K562 (cell line): ENCODE data around the gene AHI1. TPM values are rescaled to one million over a fixed set of nuclear protein-coding genes. Genes with fewer than 3 reads are reported as not detected.
A peak's percentile ranks its signal among the peaks of the same experiment; 100 is the strongest.

ENCODE experiments used
- ATAC-seq: fragments of 200-7000 bp; cut with Tn5 transposase; 3 replicates; pipeline ENCODE4 v1.9.1; 2020; ENCODE audit warnings: moderate library complexity
- BruUV-seq: library from RNA; stranded (reverse); fragments of 400-500 nt; replicated peaks from 2 replicates; lab custom pipeline; 2021; lab: Mats Ljungman, UMichigan
- CTCF ChIA-PET: fragments of 300-600 bp; formaldehyde crosslinking; extraction: SDS; loops from one replicate; lab custom pipeline; 2021; ENCODE audit warnings: low intra/inter-chr PET ratio; lab: Yijun Ruan, JAX
- POLR2A ChIA-PET: fragments of 300-600, 350-650 bp; sonication (Branson Sonifier 250); formaldehyde crosslinking; extraction: SDS; loops from one replicate; lab custom pipeline; 2021; ENCODE audit warnings: antibody characterized with exemption, inconsistent platforms; lab: Yijun Ruan, JAX
- DNase-seq, 4 experiments: peaks; one replicate each; pipeline versions ENCODE4 v3.0.0 to v3.0.0-alpha.2; 2011 to 2018; ENCODE audit warnings: low spot score in 3 of 4, mixed read lengths in 3 of 4; ENCODE audit errors: extremely low read depth in 1 of 4
- FAIRE-seq: peaks from 2 replicates; lab custom pipeline; 2011; peaks lifted over from hg19 to GRCh38; lab: Jason Lieb, UNC
- H2AFZ ChIP-seq: 2 replicates; pipeline ENCODE4 v1.6.0; 2011; ENCODE audit warnings: low read depth, low read length, control low read depth, inconsistent platforms
- H3K27ac ChIP-seq: fragments of 200-600 bp; 3 replicates; pipeline ENCODE4 v1.8.0; 2011; ENCODE audit warnings: low read depth, mild to moderate bottlenecking, control low read depth, inconsistent platforms, low read length, moderate library complexity, mixed read lengths; ENCODE audit errors: extremely low read depth
- H3K27me3 ChIP-seq, 2 experiments: fragments of 300-600 bp in 1 of 2; 2 replicates in 1 of 2; 3 replicates in 1 of 2; pipeline versions ENCODE4 v1.6.0 to v1.8.0; 2011; ENCODE audit warnings: inconsistent platforms in 2 of 2, low read length in 2 of 2, mild to moderate bottlenecking in 1 of 2, mixed read lengths in 1 of 2, moderate library complexity in 1 of 2; ENCODE audit not compliant: control insufficient read depth in 2 of 2, insufficient read depth in 2 of 2
- H3K36me3 ChIP-seq: fragments of 300-600 bp; 3 replicates; pipeline ENCODE4 v1.8.0; 2011; ENCODE audit warnings: mild to moderate bottlenecking, low read length, inconsistent platforms; ENCODE audit not compliant: control insufficient read depth, insufficient read depth
- H3K4me1 ChIP-seq, 2 experiments: fragments of 200-600 bp in 1 of 2; replicated peaks in 1 of 2; 2 replicates in 1 of 2; 3 replicates in 1 of 2; pipeline versions ENCODE4 v1.5.1 to v1.8.0; 2011; ENCODE audit warnings: inconsistent platforms in 2 of 2, low read length in 2 of 2, mild to moderate bottlenecking in 1 of 2, mixed read lengths in 1 of 2, moderate library complexity in 1 of 2; ENCODE audit not compliant: control insufficient read depth in 2 of 2, insufficient read depth in 2 of 2
- H3K4me2 ChIP-seq: 2 replicates; pipeline ENCODE4 v1.6.1; 2011; ENCODE audit warnings: low read length, control low read depth, inconsistent platforms, mixed read lengths; ENCODE audit not compliant: insufficient read depth
- H3K4me3 ChIP-seq: fragments of 200-600 bp; sonication (generic), shearing (Covaris generic); 2 replicates; pipeline ENCODE4 v1.5.1; 2016; ENCODE audit warnings: control low read depth, inconsistent platforms
- H3K79me2 ChIP-seq: fragments of 200-600 bp; 3 replicates; pipeline ENCODE4 v1.8.0; 2011; ENCODE audit warnings: low read length, inconsistent platforms; ENCODE audit not compliant: control insufficient read depth, insufficient read depth
- H3K9ac ChIP-seq, 2 experiments: 2 replicates each; pipeline versions ENCODE4 v1.6.0 to v1.6.1; 2011; ENCODE audit warnings: low read depth in 2 of 2, low read length in 2 of 2, control low read depth in 1 of 2, inconsistent platforms in 1 of 2, mild to moderate bottlenecking in 1 of 2, mixed read lengths in 1 of 2; ENCODE audit not compliant: insufficient read depth in 1 of 2
- H3K9me1 ChIP-seq: one replicate; pipeline ENCODE4 v1.6.0; 2011; ENCODE audit warnings: inconsistent platforms, mild to moderate bottlenecking, low read length, moderate library complexity; ENCODE audit not compliant: control insufficient read depth, insufficient read depth
- H3K9me3 ChIP-seq: replicated peaks from 2 replicates; pipeline ENCODE4 v1.5.1; 2011; ENCODE audit warnings: low read depth, low read length, inconsistent platforms; ENCODE audit not compliant: control insufficient read depth, insufficient read depth
- H4K20me1 ChIP-seq: replicated peaks from 2 replicates; pipeline ENCODE4 v1.6.1; 2011; ENCODE audit warnings: low read length, inconsistent platforms, mixed read lengths; ENCODE audit not compliant: control insufficient read depth, insufficient read depth
- DACH1 ChIP-seq: fragments of 450-650 bp; IDR thresholded peaks from 2 replicates; pipeline ENCODE4 v1.6.1; 2018; ENCODE audit not compliant: partially characterized antibody
- FOXK1 ChIP-seq: sonication (generic); formaldehyde crosslinking; IDR thresholded peaks from 2 replicates; pipeline ENCODE4 v1.8.0; 2022; ENCODE audit warnings: missing genetic modification reagents, mild to moderate bottlenecking, borderline replicate concordance
- HBP1 ChIP-seq: fragments of 450-650 bp; formaldehyde crosslinking; IDR thresholded peaks from 2 replicates; pipeline ENCODE4 v1.4.0; 2022; ENCODE audit warnings: missing genetic modification characterization
- HNRNPUL1 ChIP-seq: fragments of 200-400 bp; formaldehyde crosslinking; IDR thresholded peaks from 2 replicates; pipeline ENCODE4 v1.6.1; 2017; ENCODE audit warnings: low read length
- JUNB ChIP-seq: fragments of 450-650 bp; formaldehyde crosslinking; conservative IDR thresholded peaks from 2 replicates; pipeline ENCODE4 v1.4.0; 2020; ENCODE audit warnings: mild to moderate bottlenecking
- MAX ChIP-seq: sonication (generic); formaldehyde crosslinking; IDR thresholded peaks from 2 replicates; pipeline ENCODE4 v1.9.0; 2022; ENCODE audit warnings: mild to moderate bottlenecking, missing genetic modification reagents
- MCM3 ChIP-seq: fragments of 450-650 bp; IDR thresholded peaks from 2 replicates; pipeline ENCODE4 v1.6.1; 2016
- MTA3 ChIP-seq: fragments of 450-650 bp; formaldehyde crosslinking; IDR thresholded peaks from 2 replicates; pipeline ENCODE4 v1.6.1; 2017; ENCODE audit warnings: mild to moderate bottlenecking, borderline replicate concordance
- NCOR1 ChIP-seq: fragments of 450-650 bp; IDR thresholded peaks from 2 replicates; pipeline ENCODE4 v1.6.1; 2016; ENCODE audit warnings: mild to moderate bottlenecking, moderate library complexity
- POLR2A ChIP-seq: fragments of 450-650 bp; conservative IDR thresholded peaks from 2 replicates; pipeline ENCODE4 v1.6.1; 2016
- SREBF2 ChIP-seq: sonication (generic); formaldehyde crosslinking; IDR thresholded peaks from 2 replicates; pipeline ENCODE4 v1.4.0; 2020; ENCODE audit warnings: mild to moderate bottlenecking, missing genetic modification reagents
- TBP ChIP-seq: optimal IDR thresholded peaks from 2 replicates; pipeline ENCODE3; 2011; ENCODE audit warnings: low read depth, low read length, improper control_type of control experiment
- TRIM24 ChIP-seq, 2 experiments: fragments of 450-650 bp; IDR thresholded peaks; 2 replicates each; pipeline ENCODE4 v1.6.1; 2016
- XRCC5 ChIP-seq: fragments of 200-400 bp; formaldehyde crosslinking; IDR thresholded peaks from 2 replicates; pipeline ENCODE4 v1.6.1; 2017; ENCODE audit warnings: low read depth, mild to moderate bottlenecking, low read length
- ZNF23 ChIP-seq: fragments of 250-450 bp; sonication (Bioruptor Pico); IDR thresholded peaks from 2 replicates; pipeline ENCODE4 v1.4.0; 2020; ENCODE audit warnings: mild to moderate bottlenecking
- ZNF384 ChIP-seq: IDR thresholded peaks from 2 replicates; pipeline ENCODE4 v1.6.1; 2012; ENCODE audit warnings: low read depth, low read length, improper control_type of control experiment
- ZNF639 ChIP-seq, 2 experiments: fragments of 200-800 bp in 1 of 2; sonication (Bioruptor generic) in 1 of 2; sonication (generic) in 1 of 2; formaldehyde crosslinking in 1 of 2; IDR thresholded peaks in 1 of 2; conservative IDR thresholded peaks in 1 of 2; 2 replicates each; pipeline versions ENCODE4 v1.5.0 to v1.6.1; 2016 to 2020; ENCODE audit warnings: missing compliant biosample characterization in 1 of 2, missing genetic modification characterization in 1 of 2, missing genetic modification reagents in 1 of 2
- in situ Hi-C: fragments of 300-500 bp; cut with MboI; formaldehyde crosslinking; loops from 4 replicates; pipeline ENCODE4 v1.15.0; 2018; ENCODE audit warnings: inconsistent platforms, mixed read lengths
- intact Hi-C: fragments of 100-400 bp; cut with micrococcal nuclease; formaldehyde crosslinking; loops from 2 replicates; pipeline ENCODE4 v1.14.2; 2022
- polyA plus RNA-seq, 8 experiments: library from polyadenylated mRNA; depleted of rRNA in 4 of 8; stranded (reverse) in 5 of 8; unstranded in 3 of 8; fragments of >200 nt; fragmentation: Nextera tagmentation in 2 of 8; fragmentation: Illumina TruSeq in 1 of 8; extraction: Ambion mirVana in 2 of 8; extraction: Trizol in 1 of 8; gene quantifications; 2 replicates each; pipeline versions ENCODE4 v1.2.1 to v1.2.3, GENCODE V29; 2011 to 2014; ENCODE audit warnings: inconsistent platforms in 1 of 8, missing spikeins in 1 of 8
- total RNA-seq, 7 experiments: library from RNA; depleted of rRNA in 6 of 7; stranded (reverse); fragments of >200 nt in 6 of 7; fragmentation: Illumina TruSeq in 2 of 7; extraction: Trizol in 2 of 7; gene quantifications; 2 replicates each; pipeline versions ENCODE4 v1.2.1 to v1.2.3, GENCODE V29; 2011 to 2021; ENCODE audit warnings: low replicate concordance in 1 of 7

AHI1 gene
- total and polyA plus RNA-seq, 9 of the 15 experiments (the other 6 are each of a cell fraction or from before 2014, with no cell fraction given): 24.7 to 54.9 (median 32.2) TPM

GRCh38 chr6:135527960-135528249, 30.4 kb upstream of the AHI1 start:
- no peak overlapping the region for H3K27ac ChIP-seq
- intact Hi-C loops: no loop called here
- no peaks in the 10 kb centered on the region for H3K27me3 ChIP-seq
- FAIRE-seq (peak; percentile 23), ATAC-seq (no peak), DNase-seq (no peak)
- H2AFZ ChIP-seq: no peak overlapping the region
- H3K9me3 ChIP-seq: no peaks in the 10 kb centered on the region
- POLR2A ChIA-PET: no interaction called here
- no TSS peak for BruUV-seq
- no peaks in the 10 kb centered on the region for H4K20me1 ChIP-seq
- H3K4me3 ChIP-seq: no peak overlapping the region
- in situ Hi-C loops: no loop called here
- H3K36me3 ChIP-seq: no peaks in the 10 kb centered on the region
- no peak overlapping the region for H3K9ac ChIP-seq
- CTCF ChIA-PET: no interaction called here
- no peaks in the 10 kb centered on the region for H3K79me2 ChIP-seq
- TF ChIP-seq MCM3 (no peak), ZNF639 (CRISPR knock-in tag; conservative IDR thresholded peaks at IDR 0.05 in 1 of 2, IDR thresholded peaks at IDR 0.05 in 1 of 2) (no peak), SREBF2 (CRISPR knock-in tag) (no peak), FOXK1 (CRISPR knock-in tag) (no peak), TRIM24 (IDR thresholded peaks at IDR 0.05) (no peak), HNRNPUL1 (no peak), TBP (no peak), ZNF384 (no peak), NCOR1 (no peak), JUNB (CRISPR knock-in tag) (no peak), POLR2A (no peak), ZNF23 (no peak), MAX (CRISPR knock-in tag) (no peak), XRCC5 (no peak), DACH1 (no peak), MTA3 (no peak), HBP1 (no peak)
- peaks cover 0 to 8% of the 10 kb centered on the region in 2 experiments; a peak in 3 of 5 replicates for H3K4me1 ChIP-seq
- no peak overlapping the region for H3K4me2 ChIP-seq
- no peaks in the 10 kb centered on the region for H3K9me1 ChIP-seq
